A673 (cell line): Measurements from ENCODE around the gene SHFL. TPM values are rescaled to one million over a fixed set of nuclear protein-coding genes. Genes with fewer than 3 reads are reported as not detected.

Source experiments
- BruUV-seq: library from RNA; stranded (reverse); fragments of 400-500 nt; replicated peaks from 2 replicates; lab custom pipeline; 2021; lab: Mats Ljungman, UMichigan
- CTCF ChIA-PET: fragments of 300-600 bp; sonication (Branson Sonifier 250); formaldehyde crosslinking; loops from one replicate; lab custom pipeline; 2022; ENCODE audit warnings: antibody characterized with exemption; lab: Charles Lee
- POLR2A ChIA-PET: fragments of 300-600 bp; sonication (Branson Sonifier 250); formaldehyde crosslinking; loops from one replicate; lab custom pipeline; 2022; ENCODE audit warnings: antibody characterized with exemption; ENCODE audit not compliant: low non-redundant PET; lab: Charles Lee
- DNase-seq: peaks from one replicate; pipeline ENCODE4 v3.0.0-alpha.2; 2015; ENCODE audit warnings: low spot score
- H3K27ac ChIP-seq: fragments of 200-600 bp; sonication (generic); 2 replicates; pipeline ENCODE4 v1.5.1; 2016; ENCODE audit warnings: mixed run types, low read depth, mild to moderate bottlenecking, mixed read lengths, antibody characterized with exemption, low read length; ENCODE audit not compliant: poor library complexity, severe bottlenecking
- H3K27me3 ChIP-seq: fragments of 200-600 bp; sonication (generic); replicated peaks from 2 replicates; pipeline ENCODE4 v1.6.1; 2017; ENCODE audit warnings: mixed run types, low read depth, mild to moderate bottlenecking, mixed read lengths, antibody characterized with exemption, low read length; ENCODE audit not compliant: insufficient read depth, poor library complexity
- H3K36me3 ChIP-seq: fragments of 200-600 bp; sonication (generic); 2 replicates; pipeline ENCODE4 v1.6.1; 2016; ENCODE audit warnings: mixed run types, mild to moderate bottlenecking, mixed read lengths, antibody characterized with exemption, low read length; ENCODE audit not compliant: insufficient read depth, poor library complexity, severe bottlenecking
- H3K4me1 ChIP-seq: fragments of 200-600 bp; sonication (generic); 2 replicates; pipeline ENCODE4 v1.6.1; 2017; ENCODE audit warnings: mixed run types, mild to moderate bottlenecking, mixed read lengths, antibody characterized with exemption, low read length; ENCODE audit not compliant: insufficient read depth, poor library complexity, severe bottlenecking
- H3K4me3 ChIP-seq: fragments of 200-600 bp; sonication (generic); 2 replicates; pipeline ENCODE4 v1.5.1; 2016; ENCODE audit warnings: low read depth, mixed run types, mild to moderate bottlenecking, mixed read lengths, low read length; ENCODE audit not compliant: poor library complexity, severe bottlenecking
- H3K9me3 ChIP-seq: fragments of 200-600 bp; sonication (generic); 2 replicates; pipeline ENCODE4 v1.6.1; 2016; ENCODE audit warnings: mixed run types, low read depth, mild to moderate bottlenecking, mixed read lengths, antibody characterized with exemption, low read length; ENCODE audit not compliant: poor library complexity, severe bottlenecking
- CTCF ChIP-seq: fragments of 300-800, 200-600 bp; sonication (generic); conservative IDR thresholded peaks from 2 replicates; pipeline ENCODE4 v1.5.1; 2017; ENCODE audit warnings: low read depth, mild to moderate bottlenecking, antibody characterized with exemption, low read length, moderate library complexity, mixed read lengths
- EZH2 ChIP-seq: fragments of 200-600 bp; sonication (generic); IDR thresholded peaks from 2 replicates; pipeline ENCODE4 v1.6.1; 2017; ENCODE audit warnings: borderline replicate concordance, low read depth, mild to moderate bottlenecking, mixed read lengths, antibody characterized with exemption, low read length; ENCODE audit not compliant: poor library complexity, severe bottlenecking
- intact Hi-C: fragments of 100-400 bp; cut with micrococcal nuclease; formaldehyde crosslinking; loops from one replicate; pipeline ENCODE4 v1.10.0; 2022; ENCODE audit not compliant: unreplicated experiment
- microRNA-seq: library from miRNA; unstranded; fragments of <30 nt; microRNA quantifications from one replicate; pipeline ENCODE4 v1.2.0, GENCODE V29; 2021
- total RNA-seq: library from RNA; stranded (reverse); gene quantifications from 2 replicates; pipeline ENCODE4 v1.2.3, GENCODE V29; 2021

Gene SHFL
- total RNA-seq, 1 experiment from 2014 or later = 15.2 TPM

DNA sequence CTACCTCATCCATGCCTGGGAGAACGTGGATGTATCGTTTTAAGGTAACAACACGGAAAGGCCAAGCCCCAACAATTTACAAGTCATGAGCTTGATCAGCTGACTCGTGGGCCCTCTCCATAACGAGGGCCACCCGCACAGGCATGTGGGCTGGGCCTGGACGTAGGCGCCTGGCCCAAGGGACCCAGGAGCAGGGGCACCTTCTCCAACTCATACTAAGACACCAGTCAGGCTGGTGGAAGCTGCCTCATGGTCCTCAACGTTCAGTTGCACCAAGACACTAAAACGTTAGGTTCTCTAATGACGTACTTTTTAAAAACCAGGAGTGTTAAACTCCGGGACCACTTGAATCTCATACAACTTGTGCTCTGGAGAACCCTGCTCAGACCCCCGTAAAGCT lies 55.4 kb downstream of the SHFL start:
- no TSS peak for BruUV-seq
- intact Hi-C loops = no loop called here
- H3K27me3 ChIP-seq = no peaks in the 10 kb centered on the region
- H3K4me3 ChIP-seq = no peak overlapping the region
- ChIA-PET POLR2A (no interaction called here), CTCF (no interaction called here)
- TF ChIP-seq CTCF (no peak), EZH2 (no peak)
- H3K9me3 ChIP-seq = no peaks in the 10 kb centered on the region
- no peak overlapping the region for H3K27ac ChIP-seq
- peaks cover 99% of the 10 kb centered on the region for H3K36me3 ChIP-seq
- no peak for DNase-seq
- no peaks in the 10 kb centered on the region for H3K4me1 ChIP-seq

GRCh38 chr19:10141973-10142372 lies 55.9 kb downstream of the SHFL start:
- intact Hi-C loops = no loop called here
- no peak for DNase-seq
- Histone ChIP-seq H3K9me3 (no peaks in the 10 kb centered on the region), H3K4me1 (no peaks in the 10 kb centered on the region), H3K36me3 (peaks cover 99% of the 10 kb centered on the region), H3K4me3 (no peak overlapping the region), H3K27ac (no peak overlapping the region), H3K27me3 (no peaks in the 10 kb centered on the region)
- ChIA-PET POLR2A (no interaction called here), CTCF (no interaction called here)
- TF ChIP-seq EZH2 = no peak
- TF ChIP-seq CTCF = no peak
- no TSS peak for BruUV-seq

Small RNA genes within 50 kb of the gene (microRNA-seq; reads per million reads assigned to microRNA genes)
- gene MIR5589 = not detected

Other genes starting within 250 kb of the SHFL start
- 106 and 115 TPM in 2 replicates for gene OLFM2, start 149.8 kb upstream of the SHFL start, total RNA-seq
- 6.4 and 6.8 TPM in 2 replicates for gene COL5A3, start 75.8 kb upstream of the SHFL start, total RNA-seq
- gene RDH8, start 72.8 kb upstream of the SHFL start, total RNA-seq = not detected in 2 replicates
- not detected in 2 replicates for gene ANGPTL6, start 16.4 kb downstream of the SHFL start, total RNA-seq
- 116 and 132 TPM in 2 replicates for gene PPAN, start 20.0 kb downstream of the SHFL start, total RNA-seq
- gene P2RY11, start 25.4 kb downstream of the SHFL start, total RNA-seq = 32.2 and 39.4 TPM in 2 replicates
- gene EIF3G, start 33.6 kb downstream of the SHFL start, total RNA-seq = 260 and 266 TPM in 2 replicates
- 371 and 383 TPM in 2 replicates for gene DNMT1, start 108.6 kb downstream of the SHFL start, total RNA-seq
- 8.4 and 10.0 TPM in 2 replicates for gene S1PR2, start 145.0 kb downstream of the SHFL start, total RNA-seq
- 107 and 112 TPM in 2 replicates for gene MRPL4, start 165.9 kb downstream of the SHFL start, total RNA-seq
- 1.7 and 2.2 TPM in 2 replicates for gene ICAM1, start 184.8 kb downstream of the SHFL start, total RNA-seq
- gene ICAM4, start 200.6 kb downstream of the SHFL start, total RNA-seq = 0.58 and 1.5 TPM in 2 replicates
- gene ICAM5, start 203.6 kb downstream of the SHFL start, total RNA-seq = 4.6 and 6.9 TPM in 2 replicates
- 7.2 TPM in 2 replicates for gene ZGLP1, start 223.5 kb downstream of the SHFL start, total RNA-seq
- gene FDX2, start 229.7 kb downstream of the SHFL start, total RNA-seq = 26.7 and 29.9 TPM in 2 replicates
- gene RAVER1, start 247.2 kb downstream of the SHFL start, total RNA-seq = 84.6 and 87.7 TPM in 2 replicates